Cardiac muscle cell (in vitro differentiated cells and primary cell): ENCODE measurements around the gene GUCY1A2. TPM values are rescaled to one million over a fixed set of nuclear protein-coding genes. Genes with fewer than 3 reads are reported as not detected.

Experiments used
- DNase-seq, 2 donors: peaks; one replicate each; pipeline versions ENCODE4 v3.0.0 to v3.0.0-alpha.2; 2010 to 2017; ENCODE audit warnings: low read depth in 1 of 2, low spot score in 1 of 2
- H3K27ac ChIP-seq: fragments of 200-600 bp; sonication (generic); 2 replicates; pipeline ENCODE4 v1.5.1; 2016
- H3K27me3 ChIP-seq: fragments of 200-600 bp; sonication (generic); 2 replicates; pipeline ENCODE4 v1.6.0; 2016; ENCODE audit warnings: control low read depth
- H3K36me3 ChIP-seq: fragments of 200-600 bp; sonication (generic); 2 replicates; pipeline ENCODE4 v1.5.1; 2016; ENCODE audit warnings: control low read depth
- H3K4me1 ChIP-seq: fragments of 200-600 bp; sonication (generic); 2 replicates; pipeline ENCODE4 v1.8.1; 2017; ENCODE audit warnings: low read depth, mild to moderate bottlenecking, mixed run types
- H3K4me3 ChIP-seq: fragments of 200-600 bp; sonication (generic); 2 replicates; pipeline ENCODE4 v1.5.1; 2016; ENCODE audit warnings: mild to moderate bottlenecking
- H3K9me3 ChIP-seq: fragments of 200-600 bp; sonication (generic); 2 replicates; pipeline ENCODE4 v1.5.1; 2017; ENCODE audit warnings: low read depth, mild to moderate bottlenecking, control low read depth
- polyA plus RNA-seq: library from polyadenylated mRNA; unstranded; fragments of >200 nt; fragmentation: Nextera tagmentation; extraction: Ambion mirVana; gene quantifications from 2 replicates; pipeline ENCODE4 v1.2.1, GENCODE V29; 2016
- total RNA-seq: library from RNA; depleted of rRNA; stranded (reverse); fragments of >200 nt; gene quantifications from 2 replicates; pipeline ENCODE4 v1.2.3, GENCODE V29; 2016
- TF ChIP-seq, protein P1 (sequence below): IDR thresholded peaks from 2 replicates; pipeline ENCODE4 v1.5.1; 2012; ENCODE audit warnings: low read depth, mild to moderate bottlenecking, low read length

GUCY1A2 gene
- total and polyA plus RNA-seq, 2 experiments from 2014 or later, result 0.56 to 1.1 TPM

GRCh38 chr11:106818443-106818842 lies 199.8 kb downstream of the GUCY1A2 start:
- no peak for DNase-seq
- TF ChIP-seq, protein P1, sequence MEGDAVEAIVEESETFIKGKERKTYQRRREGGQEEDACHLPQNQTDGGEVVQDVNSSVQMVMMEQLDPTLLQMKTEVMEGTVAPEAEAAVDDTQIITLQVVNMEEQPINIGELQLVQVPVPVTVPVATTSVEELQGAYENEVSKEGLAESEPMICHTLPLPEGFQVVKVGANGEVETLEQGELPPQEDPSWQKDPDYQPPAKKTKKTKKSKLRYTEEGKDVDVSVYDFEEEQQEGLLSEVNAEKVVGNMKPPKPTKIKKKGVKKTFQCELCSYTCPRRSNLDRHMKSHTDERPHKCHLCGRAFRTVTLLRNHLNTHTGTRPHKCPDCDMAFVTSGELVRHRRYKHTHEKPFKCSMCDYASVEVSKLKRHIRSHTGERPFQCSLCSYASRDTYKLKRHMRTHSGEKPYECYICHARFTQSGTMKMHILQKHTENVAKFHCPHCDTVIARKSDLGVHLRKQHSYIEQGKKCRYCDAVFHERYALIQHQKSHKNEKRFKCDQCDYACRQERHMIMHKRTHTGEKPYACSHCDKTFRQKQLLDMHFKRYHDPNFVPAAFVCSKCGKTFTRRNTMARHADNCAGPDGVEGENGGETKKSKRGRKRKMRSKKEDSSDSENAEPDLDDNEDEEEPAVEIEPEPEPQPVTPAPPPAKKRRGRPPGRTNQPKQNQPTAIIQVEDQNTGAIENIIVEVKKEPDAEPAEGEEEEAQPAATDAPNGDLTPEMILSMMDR, result no peak
- Histone ChIP-seq H3K27me3 (no peaks in the 10 kb centered on the region), H3K4me3 (no peak overlapping the region), H3K4me1 (no peaks in the 10 kb centered on the region), H3K27ac (no peak overlapping the region), H3K36me3 (no peaks in the 10 kb centered on the region), H3K9me3 (no peaks in the 10 kb centered on the region)

DNA sequence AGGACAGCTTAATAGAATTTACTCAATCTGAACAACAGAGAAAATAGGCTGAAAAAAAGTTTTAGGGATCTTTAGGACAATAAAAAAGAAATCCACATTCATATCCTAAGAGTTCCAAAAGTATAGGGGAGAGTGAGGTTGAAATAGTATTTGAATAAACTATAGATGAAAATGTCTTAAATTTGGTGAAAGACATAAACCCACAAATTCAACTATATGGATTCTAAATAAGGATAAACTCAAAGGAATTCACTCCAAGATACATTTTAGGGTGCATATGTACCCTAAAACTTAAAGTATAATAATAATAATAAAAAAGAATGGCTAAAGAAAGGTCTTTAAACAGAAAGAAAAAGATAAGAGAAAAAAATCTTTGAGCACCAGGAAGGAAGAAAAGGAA lies 203.1 kb downstream of the GUCY1A2 start:
- Histone ChIP-seq H3K27ac (no peak overlapping the region), H3K4me1 (no peaks in the 10 kb centered on the region), H3K36me3 (no peaks in the 10 kb centered on the region), H3K9me3 (no peaks in the 10 kb centered on the region), H3K4me3 (no peak overlapping the region), H3K27me3 (no peaks in the 10 kb centered on the region)
- TF ChIP-seq, protein P1, result no peak
- DNase-seq, result no peak

DNA sequence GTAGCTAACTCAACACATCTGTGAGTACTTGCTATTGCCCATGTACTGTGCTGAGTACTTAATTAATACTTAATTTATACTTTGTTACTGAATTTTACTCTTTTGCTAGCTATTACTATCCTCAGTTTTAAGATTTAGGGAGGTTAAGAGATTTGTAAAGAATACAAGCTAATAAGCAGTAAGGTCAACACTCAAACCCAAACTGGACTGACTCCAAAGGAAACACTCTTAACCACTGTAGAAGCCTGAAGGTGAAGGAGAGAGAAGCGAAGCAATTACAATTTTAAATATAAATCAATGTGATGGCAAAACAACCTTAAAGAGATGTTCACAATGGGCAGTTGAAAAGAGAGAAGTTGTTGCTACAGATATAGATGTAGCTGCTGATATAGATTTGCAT lies 204.5 kb downstream of the GUCY1A2 start:
- TF ChIP-seq, protein P1, result no peak
- Histone ChIP-seq H3K36me3 (no peaks in the 10 kb centered on the region), H3K27me3 (no peaks in the 10 kb centered on the region), H3K4me3 (no peak overlapping the region), H3K4me1 (no peaks in the 10 kb centered on the region), H3K27ac (no peak overlapping the region), H3K9me3 (no peaks in the 10 kb centered on the region)
- DNase-seq, result no peak

DNA sequence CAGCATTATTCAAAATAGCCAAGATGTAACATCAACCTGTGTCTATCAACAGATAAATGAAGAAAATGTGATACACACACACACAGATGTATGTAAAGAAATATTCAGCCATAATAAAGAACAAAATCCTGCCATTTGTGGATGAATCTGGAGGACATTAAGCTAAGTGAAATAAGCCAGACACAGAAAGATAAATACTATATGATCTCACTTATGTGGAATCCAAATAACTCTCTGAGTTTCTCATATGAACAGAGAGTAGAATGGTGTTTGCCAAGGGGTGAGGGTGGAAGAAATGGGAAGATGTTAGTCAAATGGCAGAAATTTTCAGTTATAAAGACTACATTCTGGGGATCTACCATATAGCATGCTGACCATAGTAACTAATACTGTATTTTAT lies 224.2 kb downstream of the GUCY1A2 start:
- no peaks in the 10 kb centered on the region for H3K36me3 ChIP-seq
- H3K9me3 ChIP-seq, result no peaks in the 10 kb centered on the region
- no peaks in the 10 kb centered on the region for H3K4me1 ChIP-seq
- TF ChIP-seq, protein P1, result no peak
- no peaks in the 10 kb centered on the region for H3K27me3 ChIP-seq
- no peak overlapping the region for H3K4me3 ChIP-seq
- H3K27ac ChIP-seq, result no peak overlapping the region
- peak in 1 of 2 donors; percentile 11 for DNase-seq

GRCh38 chr11:106789406-106789805 lies 228.9 kb downstream of the GUCY1A2 start:
- H3K4me3 ChIP-seq, result no peak overlapping the region
- H3K36me3 ChIP-seq, result no peaks in the 10 kb centered on the region
- TF ChIP-seq, protein P1, result no peak
- H3K9me3 ChIP-seq, result no peaks in the 10 kb centered on the region
- DNase-seq, result no peak
- no peaks in the 10 kb centered on the region for H3K27me3 ChIP-seq
- H3K4me1 ChIP-seq, result peaks cover 14% of the 10 kb centered on the region
- H3K27ac ChIP-seq, result no peak overlapping the region

- H3K4me1 ChIP-seq, result peaks cover 14% of the 10 kb centered on the region
- H3K27me3 ChIP-seq, result no peaks in the 10 kb centered on the region
- DNase-seq, result no peak
- no peaks in the 10 kb centered on the region for H3K9me3 ChIP-seq
- H3K4me3 ChIP-seq, result no peak overlapping the region
- no peak overlapping the region for H3K27ac ChIP-seq
- TF ChIP-seq, protein P1, result no peak
- H3K36me3 ChIP-seq, result no peaks in the 10 kb centered on the region
Observed at GRCh38 chr11:106787454-106787853, 230.8 kb downstream of the GUCY1A2 start.
